HL-60 (cell line): ENCODE measurements around the gene C2CD5.

ENCODE experiments used
- GABPA ChIP-seq: IDR thresholded peaks from 2 replicates; pipeline ENCODE4 v1.6.1; 2012; ENCODE audit warnings: low read depth
- SPI1 ChIP-seq: IDR thresholded peaks from 2 replicates; pipeline ENCODE4 v1.6.1; 2012; ENCODE audit warnings: low read depth, mild to moderate bottlenecking, borderline replicate concordance
- TF ChIP-seq, protein P1 (sequence below): IDR thresholded peaks from one replicate; pipeline ENCODE4 v1.5.1; 2011; ENCODE audit warnings: low read length, control low read depth, inconsistent platforms; ENCODE audit not compliant: insufficient read depth
- TF ChIP-seq, protein P2 (sequence below): IDR thresholded peaks from 2 replicates; pipeline ENCODE4 v1.6.1; 2012; ENCODE audit warnings: low read depth; ENCODE audit not compliant: insufficient replicate concordance

DNA sequence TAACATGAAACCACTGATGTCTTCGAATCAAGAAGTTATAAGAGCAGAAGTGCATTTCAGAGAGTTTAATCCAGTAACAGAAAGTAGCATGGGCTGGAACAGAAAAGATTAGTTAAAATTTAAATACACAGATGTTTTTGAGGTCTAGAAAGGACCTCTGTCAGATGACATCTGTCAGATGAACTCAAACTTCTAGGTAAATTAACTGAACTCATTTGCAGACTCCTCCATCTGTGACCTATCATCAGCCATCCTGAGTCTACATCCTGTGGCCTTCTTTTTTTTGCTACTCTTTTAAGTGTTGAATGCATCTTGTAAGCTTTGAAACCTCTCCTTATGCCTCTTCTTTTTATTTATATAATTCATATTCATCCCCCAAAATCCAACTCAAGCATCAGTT lies 53.3 kb downstream of the C2CD5 start:
- TF ChIP-seq GABPA (no peak), SPI1 (no peak)
- TF ChIP-seq, protein P1, sequence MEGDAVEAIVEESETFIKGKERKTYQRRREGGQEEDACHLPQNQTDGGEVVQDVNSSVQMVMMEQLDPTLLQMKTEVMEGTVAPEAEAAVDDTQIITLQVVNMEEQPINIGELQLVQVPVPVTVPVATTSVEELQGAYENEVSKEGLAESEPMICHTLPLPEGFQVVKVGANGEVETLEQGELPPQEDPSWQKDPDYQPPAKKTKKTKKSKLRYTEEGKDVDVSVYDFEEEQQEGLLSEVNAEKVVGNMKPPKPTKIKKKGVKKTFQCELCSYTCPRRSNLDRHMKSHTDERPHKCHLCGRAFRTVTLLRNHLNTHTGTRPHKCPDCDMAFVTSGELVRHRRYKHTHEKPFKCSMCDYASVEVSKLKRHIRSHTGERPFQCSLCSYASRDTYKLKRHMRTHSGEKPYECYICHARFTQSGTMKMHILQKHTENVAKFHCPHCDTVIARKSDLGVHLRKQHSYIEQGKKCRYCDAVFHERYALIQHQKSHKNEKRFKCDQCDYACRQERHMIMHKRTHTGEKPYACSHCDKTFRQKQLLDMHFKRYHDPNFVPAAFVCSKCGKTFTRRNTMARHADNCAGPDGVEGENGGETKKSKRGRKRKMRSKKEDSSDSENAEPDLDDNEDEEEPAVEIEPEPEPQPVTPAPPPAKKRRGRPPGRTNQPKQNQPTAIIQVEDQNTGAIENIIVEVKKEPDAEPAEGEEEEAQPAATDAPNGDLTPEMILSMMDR = no peak
- TF ChIP-seq, protein P2, sequence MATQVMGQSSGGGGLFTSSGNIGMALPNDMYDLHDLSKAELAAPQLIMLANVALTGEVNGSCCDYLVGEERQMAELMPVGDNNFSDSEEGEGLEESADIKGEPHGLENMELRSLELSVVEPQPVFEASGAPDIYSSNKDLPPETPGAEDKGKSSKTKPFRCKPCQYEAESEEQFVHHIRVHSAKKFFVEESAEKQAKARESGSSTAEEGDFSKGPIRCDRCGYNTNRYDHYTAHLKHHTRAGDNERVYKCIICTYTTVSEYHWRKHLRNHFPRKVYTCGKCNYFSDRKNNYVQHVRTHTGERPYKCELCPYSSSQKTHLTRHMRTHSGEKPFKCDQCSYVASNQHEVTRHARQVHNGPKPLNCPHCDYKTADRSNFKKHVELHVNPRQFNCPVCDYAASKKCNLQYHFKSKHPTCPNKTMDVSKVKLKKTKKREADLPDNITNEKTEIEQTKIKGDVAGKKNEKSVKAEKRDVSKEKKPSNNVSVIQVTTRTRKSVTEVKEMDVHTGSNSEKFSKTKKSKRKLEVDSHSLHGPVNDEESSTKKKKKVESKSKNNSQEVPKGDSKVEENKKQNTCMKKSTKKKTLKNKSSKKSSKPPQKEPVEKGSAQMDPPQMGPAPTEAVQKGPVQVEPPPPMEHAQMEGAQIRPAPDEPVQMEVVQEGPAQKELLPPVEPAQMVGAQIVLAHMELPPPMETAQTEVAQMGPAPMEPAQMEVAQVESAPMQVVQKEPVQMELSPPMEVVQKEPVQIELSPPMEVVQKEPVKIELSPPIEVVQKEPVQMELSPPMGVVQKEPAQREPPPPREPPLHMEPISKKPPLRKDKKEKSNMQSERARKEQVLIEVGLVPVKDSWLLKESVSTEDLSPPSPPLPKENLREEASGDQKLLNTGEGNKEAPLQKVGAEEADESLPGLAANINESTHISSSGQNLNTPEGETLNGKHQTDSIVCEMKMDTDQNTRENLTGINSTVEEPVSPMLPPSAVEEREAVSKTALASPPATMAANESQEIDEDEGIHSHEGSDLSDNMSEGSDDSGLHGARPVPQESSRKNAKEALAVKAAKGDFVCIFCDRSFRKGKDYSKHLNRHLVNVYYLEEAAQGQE = no peak
